Measurements from ENCODE around the gene JTB. TPM values are rescaled to one million over a fixed set of nuclear protein-coding genes. Genes with fewer than 3 reads are reported as not detected.

JTB gene
- total and polyA plus RNA-seq, 2 of the 4 experiments (the other 2 are of a cell fraction) = 123 to 138 TPM

GRCh38 chr1:153928245-153928644 is 49.2 kb downstream of the JTB start:
- H2BK20ac ChIP-seq (ENCODE audit: low read depth, low read length) = no peak overlapping the region
- H3K18ac ChIP-seq (ENCODE audit: low read depth, low read length) = no peak overlapping the region
- intact Hi-C loops (cut with micrococcal nuclease) = loop anchor here (10.0 kb wide), 1 partner anchor 133 kb away; no protein-coding TSS in a partner anchor
- H3K27ac ChIP-seq (ENCODE audit: insufficient read depth, low read length) = no peak overlapping the region
- no peak overlapping the region for H3K56ac ChIP-seq (ENCODE audit: extremely low read depth, insufficient read depth, low read length)
- 0 out of 2 replicates have a peak overlapping the region, but pooled peaks have one; percentile 48 for H3K4ac ChIP-seq (ENCODE audit: low read depth, low read length)
- H2AK9ac ChIP-seq (replicated peaks; ENCODE audit: low read depth, low read length, poor library complexity) = no peak overlapping the region
- in situ Hi-C loops (cut with MboI; ENCODE audit: low sequenced_read_pairs) = no loop called here
- dilution Hi-C loops (cut with HindIII; ENCODE audit: low sequenced_read_pairs, unreplicated experiment) = no loop called here
- peak overlapping the region; percentile 78 for H2AK5ac ChIP-seq (ENCODE audit: low read depth, low read length)
- no peak for DNase-seq
- no TSS peak for BruUV-seq (replicated peaks)
- peaks cover 6% of the 10 kb centered on the region; the same call in 1 of the 2 replicates for H4K20me1 ChIP-seq (ENCODE audit: insufficient read depth, low read length)
- no peak overlapping the region for H3K4me3 ChIP-seq (ENCODE audit: insufficient read depth, low read depth, low read length)
- H3K4me1 ChIP-seq (ENCODE audit: control insufficient read depth, insufficient read depth, low read length) = peaks cover 9% of the 10 kb centered on the region
- no peak overlapping the region for H2BK5ac ChIP-seq (ENCODE audit: low read depth, low read length, poor library complexity, severe bottlenecking)
- H3K79me1 ChIP-seq (ENCODE audit: low read depth in 1 of 2, low read length in 2 of 2) = peaks cover 0 to 18% of the 10 kb centered on the region in 2 experiments; a peak in 2 of 4 replicates
- H4K91ac ChIP-seq (ENCODE audit: insufficient read depth, low read depth, low read length) = no peak overlapping the region
- no peaks in the 10 kb centered on the region for H3K9me3 ChIP-seq (ENCODE audit: control insufficient read depth, insufficient read depth, low read length)
- no peak overlapping the region for H4K5ac ChIP-seq (ENCODE audit: low read depth, low read length)
- H4K8ac ChIP-seq (ENCODE audit: low read depth in 2 of 2, low read length in 2 of 2) = peak overlapping the region; percentile 57 to 60; a peak in 2 of 4 replicates
- peak overlapping the region; percentile 75 for H2AFZ ChIP-seq (replicated peaks; ENCODE audit: low read length, poor library complexity)
- ATAC-seq (ENCODE audit: low read depth) = no peak
- no peak overlapping the region for H3K9ac ChIP-seq (ENCODE audit: low read depth, low read length)
- CTCF ChIA-PET = no interaction called here
- no CpG with 5 or more reads among the region's 1 CpG for WGBS, 2 experiments (ENCODE audit: extremely low coverage in 2 of 2, insufficient read length in 1 of 2)
- no peak overlapping the region for H3K4me2 ChIP-seq (ENCODE audit: low read depth, low read length)
- TF ChIP-seq RCOR1 (IDR thresholded peaks at IDR 0.05; ENCODE audit: insufficient replicate concordance, low read length) (no peak), SMC3 (IDR thresholded peaks at IDR 0.05; ENCODE audit: low read depth, low read length) (no peak)
- H2BK120ac ChIP-seq (ENCODE audit: low read depth, low read length) = no peak overlapping the region
- H3K9me1 ChIP-seq (ENCODE audit: insufficient read depth, low read length) = peaks cover 6% of the 10 kb centered on the region
- H2BK15ac ChIP-seq (ENCODE audit: low read depth, low read length) = 0 out of 3 replicates have a peak overlapping the region, but pooled peaks have one; percentile 60
- H3K23ac ChIP-seq (ENCODE audit: low read depth, low read length) = peak overlapping the region; percentile 85; the same call in 1 of the 2 replicates
- POLR2A ChIA-PET (ENCODE audit: unreplicated experiment) = no interaction called here
- peaks cover 22% of the 10 kb centered on the region for H3K36me3 ChIP-seq (ENCODE audit: control insufficient read depth, insufficient read depth, low read length)
- H3K27me3 ChIP-seq (ENCODE audit: control insufficient read depth, insufficient read depth, low read length) = no peaks in the 10 kb centered on the region
- H3K14ac ChIP-seq (replicated peaks; ENCODE audit: low read depth, low read length) = no peak overlapping the region
